Keratinocyte (primary cell): ENCODE data around the gene SPX. TPM values are rescaled to one million over a fixed set of nuclear protein-coding genes. Genes with fewer than 3 reads are reported as not detected.

Experiments used
- DNase-seq: peaks from one replicate; pipeline ENCODE4 v3.0.0-alpha.2; 2011; ENCODE audit warnings: low read depth, missing footprints, low spot score
- FAIRE-seq: peaks from 2 replicates; lab custom pipeline; 2011; peaks lifted over from hg19 to GRCh38; lab: Jason Lieb, UNC
- H2AFZ ChIP-seq: 2 replicates; pipeline ENCODE4 v1.6.0; 2012; ENCODE audit warnings: low read length, control low read depth, inconsistent platforms; ENCODE audit not compliant: control insufficient read depth
- H3K27ac ChIP-seq: 2 replicates; pipeline ENCODE4 v1.5.1; 2011; ENCODE audit warnings: low read length; ENCODE audit not compliant: control insufficient read depth, insufficient read depth
- H3K27me3 ChIP-seq: 3 replicates; pipeline ENCODE4 v1.6.0; 2011; ENCODE audit warnings: low read length; ENCODE audit not compliant: control insufficient read depth, insufficient read depth; ENCODE audit errors: extremely low read depth
- H3K36me3 ChIP-seq, 2 experiments: 2 replicates in 1 of 2; 3 replicates in 1 of 2; pipeline ENCODE4 v1.5.1; 2011; ENCODE audit warnings: low read length in 2 of 2, mild to moderate bottlenecking in 1 of 2; ENCODE audit not compliant: control insufficient read depth in 2 of 2, insufficient read depth in 2 of 2; ENCODE audit errors: extremely low read depth in 1 of 2
- H3K4me1 ChIP-seq: 3 replicates; pipeline ENCODE4 v1.5.1; 2011; ENCODE audit warnings: low read length; ENCODE audit not compliant: control insufficient read depth, insufficient read depth; ENCODE audit errors: extremely low read depth
- H3K4me2 ChIP-seq: 3 replicates; pipeline ENCODE4 v1.6.0; 2011; ENCODE audit warnings: low read depth, low read length; ENCODE audit not compliant: control insufficient read depth, insufficient read depth; ENCODE audit errors: extremely low read depth
- H3K4me3 ChIP-seq, 3 experiments: fragments of 200-600 bp in 1 of 3; sonication (generic) in 1 of 3; 2 replicates in 2 of 3; 3 replicates in 1 of 3; pipeline ENCODE4 v1.5.1; 2011 to 2016; ENCODE audit warnings: low read length in 3 of 3, mild to moderate bottlenecking in 3 of 3, control low read depth in 2 of 3, inconsistent platforms in 1 of 3, low read depth in 1 of 3, mixed read lengths in 1 of 3, mixed run types in 1 of 3, moderate library complexity in 1 of 3; ENCODE audit not compliant: control insufficient read depth in 2 of 3, insufficient read depth in 2 of 3; ENCODE audit errors: extremely low read depth in 1 of 3
- H3K79me2 ChIP-seq: 2 replicates; pipeline ENCODE4 v1.6.0; 2012; ENCODE audit warnings: low read length; ENCODE audit not compliant: control insufficient read depth, insufficient read depth
- H3K9ac ChIP-seq: 3 replicates; pipeline ENCODE4 v1.6.0; 2011; ENCODE audit warnings: low read length; ENCODE audit not compliant: control insufficient read depth, insufficient read depth; ENCODE audit errors: extremely low read depth
- H3K9me1 ChIP-seq: 3 replicates; pipeline ENCODE4 v1.6.0; 2011; ENCODE audit warnings: low read length; ENCODE audit not compliant: control insufficient read depth, insufficient read depth; ENCODE audit errors: extremely low read depth
- H3K9me3 ChIP-seq: 2 replicates; pipeline ENCODE4 v1.5.1; 2012; ENCODE audit warnings: low read depth, low read length; ENCODE audit not compliant: control insufficient read depth
- H4K20me1 ChIP-seq: 3 replicates; pipeline ENCODE4 v1.6.0; 2011; ENCODE audit warnings: low read length; ENCODE audit not compliant: control insufficient read depth, insufficient read depth; ENCODE audit errors: extremely low read depth
- CTCF ChIP-seq, 3 experiments: IDR thresholded peaks in 1 of 3; conservative IDR thresholded peaks in 1 of 3; optimal IDR thresholded peaks in 1 of 3; 2 replicates in 2 of 3; 3 replicates in 1 of 3; pipeline versions ENCODE3 to v1.5.1; 2011; ENCODE audit warnings: low read length in 3 of 3, mild to moderate bottlenecking in 3 of 3, moderate library complexity in 2 of 3, control low read depth in 1 of 3, inconsistent platforms in 1 of 3; ENCODE audit not compliant: insufficient read depth in 2 of 3; ENCODE audit errors: extremely low read depth in 1 of 3
- EZH2 ChIP-seq: IDR thresholded peaks from one replicate; pipeline ENCODE4 v1.6.1; 2012; ENCODE audit warnings: inconsistent platforms, mild to moderate bottlenecking, low read length, moderate library complexity
- dilution Hi-C: fragments of 300-500 bp; cut with MboI; formaldehyde crosslinking; loops from one replicate; pipeline ENCODE4 v1.7.0; 2020; ENCODE audit warnings: low sequenced_read_pairs; ENCODE audit not compliant: extremely low pct_ligation_motif_present
- polyA plus RNA-seq, 5 experiments: library from polyadenylated mRNA; depleted of rRNA in 3 of 5; stranded (reverse) in 3 of 5; stranded (forward) in 1 of 5; unstranded in 1 of 5; fragments of >200 nt; gene quantifications; 1 replicate in 1 of 5; 2 replicates in 3 of 5; 3 replicates in 1 of 5; pipeline versions ENCODE4 v1.2.1 to v1.2.3, GENCODE V29; 2011 to 2012; ENCODE audit warnings: missing spikeins in 2 of 5, low read depth in 1 of 5, low replicate concordance in 1 of 5

SPX gene
- polyA plus RNA-seq, 1 donor (not counting 4 experiments of a cell fraction or from before 2014, with no cell fraction given), result 0.12 TPM

GRCh38 chr12:21523148-21523547 is 2.9 kb upstream of the SPX start:
- DNase-seq (no peak), FAIRE-seq (no peak)
- Histone ChIP-seq H3K36me3 (no peaks in the 10 kb centered on the region), H3K27me3 (peaks cover 14% of the 10 kb centered on the region), H3K9me3 (no peaks in the 10 kb centered on the region), H3K4me2 (no peak overlapping the region), H3K27ac (no peak overlapping the region), H3K9ac (no peak overlapping the region), H4K20me1 (no peaks in the 10 kb centered on the region), H3K4me3 (no peak overlapping the region), H3K9me1 (no peaks in the 10 kb centered on the region), H3K4me1 (no peaks in the 10 kb centered on the region), H3K79me2 (no peaks in the 10 kb centered on the region), H2AFZ (no peak overlapping the region)
- no peak for TF ChIP-seq EZH2
- TF ChIP-seq CTCF (optimal IDR thresholded peaks at IDR 0.05 in 1 of 3, IDR thresholded peaks at IDR 0.05 in 1 of 3, conservative IDR thresholded peaks at IDR 0.05 in 1 of 3; ENCODE audit: extremely low read depth in 1 of 3, insufficient read depth in 2 of 3, low read length in 3 of 3), result no peak
- dilution Hi-C loops, result no loop called here

GRCh38 chr12:21526721-21527345 is 737 bp downstream of the SPX start:
- DNase-seq, result no peak
- Histone ChIP-seq H3K9me3 (no peaks in the 10 kb centered on the region), H3K9me1 (no peaks in the 10 kb centered on the region), H4K20me1 (no peaks in the 10 kb centered on the region), H3K27ac (no peak overlapping the region), H3K9ac (no peak overlapping the region), H3K27me3 (peaks cover 27% of the 10 kb centered on the region), H3K4me1 (no peaks in the 10 kb centered on the region), H3K4me2 (peak overlapping the region; percentile 90), H3K79me2 (no peaks in the 10 kb centered on the region), H2AFZ (peak overlapping the region; percentile 87), H3K4me3 (peak overlapping the region in 1 of 3 experiments; percentile 75), H3K36me3 (no peaks in the 10 kb centered on the region)
- dilution Hi-C loops, result no loop called here
- no peak for FAIRE-seq
- TF ChIP-seq CTCF (optimal IDR thresholded peaks at IDR 0.05 in 1 of 3, IDR thresholded peaks at IDR 0.05 in 1 of 3, conservative IDR thresholded peaks at IDR 0.05 in 1 of 3; ENCODE audit: extremely low read depth in 1 of 3, insufficient read depth in 2 of 3, low read length in 3 of 3), result no peak
- peak; percentile 73 for TF ChIP-seq EZH2
